GM19395 (cell line): Measurements from ENCODE around the gene AK2.
A peak's percentile ranks its signal among the peaks of the same experiment; 100 is the strongest.
"Not testable (repeated sequence)": the region's sequence is repeated elsewhere in the genome, so short reads cannot be mapped to it uniquely, and the experiment has no call there.

Experiments used
- ATAC-seq: cut with Tn5 transposase; IDR thresholded peaks from one replicate; pipeline ENCODE4 v1.9.1; 2021; ENCODE audit warnings: mild to moderate bottlenecking, moderate library complexity; ENCODE audit not compliant: unreplicated experiment

The AK2 gene

GRCh38 chr1:33002006-33002405 lies 34.7 kb downstream of the AK2 start:
- no peak for ATAC-seq

GRCh38 chr1:33001282-33001681 lies 35.4 kb downstream of the AK2 start:
- ATAC-seq, result no peak

GRCh38 chr1:33000427-33001026 lies 36.2 kb downstream of the AK2 start:
- no peak for ATAC-seq

GRCh38 chr1:32998997-32999396 lies 37.7 kb downstream of the AK2 start:
- ATAC-seq, result no peak

- ATAC-seq, result no peak
Observed at GRCh38 chr1:32998064-32998463, 38.6 kb downstream of the AK2 start.

- no peak for ATAC-seq
Observed at GRCh38 chr1:32997381-32997891, 39.2 kb downstream of the AK2 start.

GRCh38 chr1:32993324-32993636 lies 43.4 kb downstream of the AK2 start:
- not testable (repeated sequence) for ATAC-seq

- peak; percentile 78 for ATAC-seq
Observed at GRCh38 chr1:32992489-32993323, 44.0 kb downstream of the AK2 start.

- ATAC-seq, result peak; percentile 38
Observed at GRCh38 chr1:32991819-32992488, 44.7 kb downstream of the AK2 start.

GRCh38 chr1:32991386-32991785 lies 45.3 kb downstream of the AK2 start:
- no peak for ATAC-seq

- no peak for ATAC-seq
Observed at GRCh38 chr1:32990887-32991286, 45.8 kb downstream of the AK2 start.

GRCh38 chr1:32989160-32990050 lies 47.3 kb downstream of the AK2 start:
- ATAC-seq, result no peak

- ATAC-seq, result no peak
Observed at GRCh38 chr1:32988665-32989064, 48.0 kb downstream of the AK2 start.

GRCh38 chr1:32985226-32985625 lies 51.5 kb downstream of the AK2 start:
- no peak for ATAC-seq

GRCh38 chr1:32984455-32985171 lies 52.1 kb downstream of the AK2 start:
- ATAC-seq, result no peak

- ATAC-seq, result no peak
Observed at GRCh38 chr1:32984090-32984454, 52.6 kb downstream of the AK2 start.

- ATAC-seq, result no peak
Observed at GRCh38 chr1:32983020-32983419, 53.7 kb downstream of the AK2 start.

GRCh38 chr1:32981003-32981901 lies 55.4 kb downstream of the AK2 start:
- peak; percentile 91 for ATAC-seq

GRCh38 chr1:32980080-32980479 lies 56.6 kb downstream of the AK2 start:
- no peak for ATAC-seq
